ENCODE measurements around the gene DENND5B. TPM values are rescaled to one million over a fixed set of nuclear protein-coding genes. Genes with fewer than 3 reads are reported as not detected.

The DENND5B gene
- total and polyA plus RNA-seq, 8 donors, result 1.1 to 25.2 (median 7.7) TPM

GRCh38 chr12:31393004-31393550 is 197.9 kb downstream of the DENND5B start:
- TF ChIP-seq POLR2A (IDR thresholded peaks at IDR 0.05) (no peak), EP300 (IDR thresholded peaks at IDR 0.05) (no peak), POLR2AphosphoS5 (IDR thresholded peaks at IDR 0.05) (no peak), CTCF (IDR thresholded peaks at IDR 0.05) (no peak)
- WGBS, 5 donors, result 78 to 88% (median 82%) methylated on average over 5 of the region's 5 CpGs
- H3K36me3 ChIP-seq, result peaks cover 0 to 61% (median 56%) of the 10 kb centered on the region in 4 donors
- no peak overlapping the region for H3K27ac ChIP-seq
- H3K4me1 ChIP-seq, result no peaks in the 10 kb centered on the region
- DNase-seq, result no peak
- H3K27me3 ChIP-seq, result no peaks in the 10 kb centered on the region
- intact Hi-C loops (cut with DNase I; ENCODE audit: low total_unique reads), result no loop called here
- H3K4me3 ChIP-seq, result no peak overlapping the region
- no peaks in the 10 kb centered on the region for H3K9me3 ChIP-seq

DNA sequence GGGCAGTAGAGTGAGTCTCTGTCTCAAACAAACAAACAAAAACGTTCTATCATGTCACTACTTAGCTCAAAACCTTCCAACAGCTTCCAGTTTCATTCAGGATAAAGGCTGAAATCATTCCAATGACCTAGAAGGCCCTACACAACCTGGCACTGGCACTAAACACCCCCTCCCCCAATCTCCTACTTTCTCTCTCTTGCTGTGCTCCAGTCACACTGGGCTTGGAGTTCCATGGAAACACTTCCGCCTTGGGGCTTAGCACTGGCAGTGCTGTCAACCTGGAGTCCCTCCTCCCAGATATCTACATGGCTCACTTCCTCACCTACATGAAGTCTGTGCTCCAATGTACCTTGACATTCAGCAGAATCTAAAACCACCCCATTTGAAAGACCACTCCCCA is 199.9 kb downstream of the DENND5B start:
- Histone ChIP-seq H3K4me3 (no peak overlapping the region), H3K27ac (no peak overlapping the region), H3K27me3 (no peaks in the 10 kb centered on the region), H3K36me3 (peaks cover 0 to 69% (median 54%) of the 10 kb centered on the region in 4 donors), H3K4me1 (no peaks in the 10 kb centered on the region), H3K9me3 (no peaks in the 10 kb centered on the region)
- 54 to 78% (median 63%) methylated on average over 2 of the region's 2 CpGs for WGBS, 5 donors
- no peak for TF ChIP-seq POLR2AphosphoS5 (IDR thresholded peaks at IDR 0.05)
- no peak for TF ChIP-seq CTCF (IDR thresholded peaks at IDR 0.05)
- TF ChIP-seq POLR2A (IDR thresholded peaks at IDR 0.05), result no peak
- no peak for TF ChIP-seq EP300 (IDR thresholded peaks at IDR 0.05)
- intact Hi-C loops (cut with DNase I; ENCODE audit: low total_unique reads), result no loop called here
- no peak for DNase-seq

DNA sequence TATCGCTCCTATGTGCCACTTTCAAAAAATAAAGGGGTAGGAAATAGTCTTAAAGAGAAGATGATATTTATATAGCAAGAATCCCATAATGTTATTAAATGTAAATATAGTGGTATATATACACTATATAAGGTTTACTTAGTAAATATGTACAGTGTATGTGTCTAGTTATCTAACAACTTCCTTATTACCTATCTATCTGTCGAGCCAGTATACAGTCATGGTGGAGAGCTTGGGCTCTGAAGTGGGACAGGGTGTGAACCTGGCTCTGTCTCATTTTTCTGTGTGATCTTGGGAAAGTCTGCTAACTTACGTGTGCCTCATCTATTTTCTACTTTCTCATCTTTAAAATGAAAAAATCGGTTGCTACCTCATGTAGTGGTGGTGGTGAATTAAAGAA is 202.2 kb downstream of the DENND5B start:
- Histone ChIP-seq H3K36me3 (peaks cover 4 to 72% (median 56%) of the 10 kb centered on the region in 4 donors), H3K4me3 (no peak overlapping the region), H3K27me3 (no peaks in the 10 kb centered on the region), H3K27ac (no peak overlapping the region), H3K9me3 (no peaks in the 10 kb centered on the region), H3K4me1 (no peaks in the 10 kb centered on the region)
- intact Hi-C loops (cut with DNase I; ENCODE audit: low total_unique reads), result no loop called here
- TF ChIP-seq POLR2A (IDR thresholded peaks at IDR 0.05) (no peak), CTCF (IDR thresholded peaks at IDR 0.05) (no peak), EP300 (IDR thresholded peaks at IDR 0.05) (no peak)
- no peak for DNase-seq
- WGBS, 5 donors, result 69 to 87% (median 82%) methylated on average over 4 of the region's 4 CpGs

DNA sequence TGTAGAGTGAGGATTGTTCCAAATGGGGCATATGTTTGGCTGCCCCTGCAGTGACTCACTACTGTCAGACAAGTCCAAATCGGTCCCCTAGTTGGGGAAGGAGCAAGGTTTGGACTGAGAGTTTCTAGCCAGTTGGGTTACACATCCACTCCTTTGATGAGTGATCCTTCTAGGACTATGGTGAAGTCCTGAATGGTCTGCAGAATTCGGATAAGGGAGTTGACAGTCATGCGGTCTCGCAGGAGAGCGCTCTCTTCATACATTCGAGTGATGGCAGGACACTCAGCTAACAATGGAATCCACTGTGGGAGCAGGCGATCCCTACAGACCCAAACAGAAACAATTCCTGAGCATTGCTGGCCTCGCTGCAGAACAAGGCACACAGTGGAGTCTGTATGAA is 203.5 kb downstream of the DENND5B start:
- Histone ChIP-seq H3K27ac (no peak overlapping the region), H3K4me1 (no peaks in the 10 kb centered on the region), H3K36me3 (peaks cover 4 to 69% (median 55%) of the 10 kb centered on the region in 4 donors), H3K9me3 (no peaks in the 10 kb centered on the region), H3K4me3 (no peak overlapping the region), H3K27me3 (no peaks in the 10 kb centered on the region)
- no peak for TF ChIP-seq EP300 (IDR thresholded peaks at IDR 0.05)
- no peak for TF ChIP-seq CTCF (IDR thresholded peaks at IDR 0.05)
- 83 to 87% (median 84%) methylated on average over 8 of the region's 8 CpGs for WGBS, 5 donors
- DNase-seq, result no peak
- intact Hi-C loops (cut with DNase I; ENCODE audit: low total_unique reads), result no loop called here

All from stomach (tissue), 9 donors.